Measurements from ENCODE around the gene PRPF18. TPM values are rescaled to one million over a fixed set of nuclear protein-coding genes. Genes with fewer than 3 reads are reported as not detected.

Gene PRPF18
- total RNA-seq, 1 donor from 2014 or later = 25.2 TPM

DNA sequence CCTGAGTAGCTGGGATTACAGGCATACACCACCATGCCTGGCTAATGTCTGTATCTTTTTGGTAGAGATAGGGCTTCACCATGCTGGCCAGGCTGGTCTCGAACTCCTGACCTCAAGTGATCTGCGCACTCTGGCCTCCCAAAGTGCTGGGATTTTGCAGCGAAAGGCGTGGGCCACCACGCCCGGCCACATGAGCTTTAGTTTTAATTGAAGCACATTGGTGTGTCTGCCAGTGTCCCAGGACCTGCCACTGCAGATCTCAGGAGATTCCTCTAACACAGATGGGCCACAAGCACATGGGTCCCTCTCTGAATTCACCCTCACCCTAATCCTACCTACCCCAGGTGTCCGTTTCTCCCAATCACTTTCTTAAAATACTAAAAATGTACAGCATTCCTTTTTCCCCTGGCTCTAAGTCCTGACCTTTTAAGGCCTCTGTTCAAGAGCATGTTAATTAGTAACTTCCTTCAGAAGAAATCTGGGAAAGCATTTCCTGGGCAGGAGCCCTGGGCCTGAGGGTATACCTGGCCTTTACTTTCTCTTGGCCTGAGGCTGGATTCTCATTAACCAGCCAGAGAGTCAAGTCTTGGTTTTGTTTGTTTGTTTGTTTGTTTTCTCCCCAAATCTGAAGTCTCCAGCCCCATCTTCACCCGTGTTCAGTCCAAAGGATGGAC, 82.6 kb downstream of the PRPF18 start:
- no peak for DNase-seq (ENCODE audit: low spot score)

- DNase-seq (ENCODE audit: low spot score) = no peak
These were observed 83.1 kb downstream of the PRPF18 start for GRCh38 chr10:13669901-13670300.

DNA sequence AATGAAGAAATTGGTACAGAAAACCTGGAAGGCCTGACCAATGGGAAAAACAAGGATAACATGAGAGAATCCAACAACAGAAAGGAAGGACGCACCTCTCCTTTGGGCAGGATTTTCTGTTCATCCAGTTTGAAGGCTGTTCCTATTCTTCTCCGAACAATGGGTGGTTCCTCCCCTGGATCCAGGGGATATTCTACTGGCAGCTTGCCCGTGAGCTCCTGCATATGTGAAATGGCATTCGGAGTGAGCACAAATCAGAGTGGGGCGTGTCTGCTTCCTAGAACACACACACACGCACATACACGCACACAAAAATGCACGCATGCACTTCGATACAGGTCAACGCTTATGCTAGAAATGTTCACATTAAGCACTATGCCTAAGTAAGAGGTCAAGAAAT, 83.5 kb downstream of the PRPF18 start:
- no peak for DNase-seq (ENCODE audit: low spot score)

DNA sequence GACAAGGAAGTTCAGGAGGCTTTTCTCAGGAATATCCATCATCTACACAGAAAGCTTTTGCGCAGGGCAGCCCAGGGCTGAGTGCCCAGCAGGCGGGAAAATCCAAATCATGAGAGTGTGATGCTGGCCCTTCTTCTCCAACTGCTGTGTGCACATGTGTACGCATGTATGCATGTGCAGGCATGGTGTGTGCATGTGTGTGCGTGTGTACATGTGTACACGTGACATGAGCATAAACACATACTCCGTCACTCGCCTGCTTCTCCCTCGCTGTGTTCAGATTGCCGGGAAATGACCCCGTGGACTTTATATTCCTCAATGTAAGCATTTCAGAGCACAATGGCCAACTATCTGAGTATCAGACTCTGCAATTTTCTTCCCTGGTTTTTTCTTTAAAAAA, 85.1 kb downstream of the PRPF18 start:
- no peak for DNase-seq (ENCODE audit: low spot score)

DNA sequence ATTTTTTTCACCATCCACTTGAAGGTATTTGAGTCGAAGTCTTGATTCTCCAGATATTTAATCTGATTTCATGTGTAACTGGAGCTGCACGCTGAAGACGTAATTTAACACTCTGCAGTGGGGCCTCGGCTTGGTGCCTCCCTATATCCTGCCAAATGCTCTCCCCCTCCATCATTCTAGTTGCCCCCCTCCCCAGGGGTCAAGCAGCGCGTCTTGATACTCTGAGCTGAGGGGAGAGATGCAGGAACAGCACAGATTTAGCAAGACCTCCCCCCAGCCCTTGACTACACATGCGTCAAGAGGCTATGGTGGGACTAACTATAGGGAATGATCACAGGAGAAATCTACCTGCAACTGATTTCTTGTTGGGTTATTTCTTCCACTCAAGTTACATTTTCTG, 85.8 kb downstream of the PRPF18 start:
- no peak for DNase-seq (ENCODE audit: low spot score)

- no peak for DNase-seq (ENCODE audit: low spot score)
These were observed 86.4 kb downstream of the PRPF18 start for GRCh38 chr10:13673156-13673555.

- no peak for DNase-seq (ENCODE audit: low spot score)
These were observed 88.2 kb downstream of the PRPF18 start for GRCh38 chr10:13674645-13675588.

DNA sequence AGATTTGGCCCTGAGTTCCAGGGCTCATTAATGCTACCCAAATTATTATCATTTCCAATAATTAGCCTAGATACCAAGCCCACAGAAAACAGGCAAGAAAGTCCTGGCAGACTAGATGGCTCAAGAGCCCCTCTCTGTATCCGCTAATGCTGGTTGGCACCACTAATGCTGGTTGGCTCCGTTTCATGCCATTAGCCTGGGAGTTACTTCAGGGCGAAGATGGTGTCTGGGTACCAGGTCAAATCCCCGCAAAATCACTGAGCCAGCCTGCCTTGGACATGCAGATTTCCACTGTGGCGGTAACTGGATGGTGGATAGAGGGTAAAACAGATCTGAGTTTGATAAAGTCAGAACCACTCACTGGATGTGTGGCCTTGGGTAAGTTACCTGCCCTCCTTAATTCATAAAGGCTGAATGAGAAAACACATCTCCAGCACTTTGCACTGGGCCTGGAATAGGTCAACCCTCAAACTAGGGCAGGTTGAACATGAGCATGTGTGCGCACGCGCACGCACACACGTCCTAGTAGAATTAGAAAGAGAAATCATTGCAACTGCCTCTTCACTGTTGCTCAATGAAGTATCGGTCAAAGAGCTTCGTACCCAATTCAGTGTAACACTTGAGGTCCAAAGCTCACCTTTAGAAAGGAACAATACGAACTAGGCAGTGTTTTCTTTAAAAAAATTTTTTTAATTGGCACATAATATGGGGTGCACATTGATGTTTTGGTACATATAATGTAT, 91.5 kb downstream of the PRPF18 start:
- no peak for DNase-seq (ENCODE audit: low spot score)

Other genes with a start within 250 kb of the PRPF18 start
- gene SEPHS1, start 238.7 kb upstream of the PRPF18 start, total RNA-seq = 44.7 TPM
- gene BEND7, start 58.0 kb upstream of the PRPF18 start, total RNA-seq = 22.5 TPM

Data from ureter (tissue), 1 donor.